NCI-H526 (cell line): Measurements from ENCODE around the gene SLC7A1.

Experiments used
- DNase-seq, 2 experiments: peaks; one replicate each; lab custom pipeline; 2025; lab: John Stamatoyannopoulos, UW

SLC7A1 gene

DNA sequence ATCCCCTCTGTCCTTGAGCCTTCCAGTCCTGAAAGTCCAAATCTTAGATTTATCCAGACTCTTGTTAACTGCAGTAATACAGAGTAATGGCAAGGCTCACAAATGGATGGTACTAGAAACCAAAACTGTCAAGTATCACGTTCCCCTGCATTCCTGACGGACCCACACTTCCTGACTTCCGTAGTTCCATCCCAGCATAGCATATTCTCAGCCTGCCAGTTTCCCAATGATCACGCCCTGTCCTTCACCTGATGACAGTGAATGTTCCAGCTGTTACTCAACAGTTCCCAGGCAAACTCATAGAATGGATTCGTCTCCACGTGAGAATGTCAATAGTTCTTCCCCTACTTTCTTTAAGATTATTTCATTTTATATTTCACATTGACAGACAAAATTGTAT, 33.6 kb downstream of the SLC7A1 start:
- no peak for DNase-seq

- no peak for DNase-seq
These were observed 38.7 kb downstream of the SLC7A1 start for GRCh38 chr13:29556742-29557141.

DNA sequence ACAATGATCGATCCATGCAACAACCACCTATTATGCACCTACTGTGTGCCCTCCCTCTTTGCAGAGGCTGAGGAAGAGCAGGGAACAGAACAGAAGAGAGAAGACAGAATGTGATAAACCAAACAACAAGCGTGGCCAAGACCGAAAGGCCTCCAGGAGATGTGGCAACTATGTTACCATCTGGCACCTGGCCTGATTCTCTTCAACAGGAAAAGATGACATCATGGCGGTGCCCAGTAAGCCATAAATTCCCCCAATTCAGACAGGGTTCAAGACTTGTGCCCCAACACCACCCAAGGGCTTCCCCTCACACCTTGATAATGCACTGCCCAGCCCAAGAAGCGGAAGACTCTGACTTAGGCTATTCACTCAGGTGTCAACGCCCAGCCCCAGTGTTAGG, 44.3 kb downstream of the SLC7A1 start:
- no peak for DNase-seq

- no peak for DNase-seq
These were observed 45.0 kb downstream of the SLC7A1 start for GRCh38 chr13:29550430-29550988.

DNA sequence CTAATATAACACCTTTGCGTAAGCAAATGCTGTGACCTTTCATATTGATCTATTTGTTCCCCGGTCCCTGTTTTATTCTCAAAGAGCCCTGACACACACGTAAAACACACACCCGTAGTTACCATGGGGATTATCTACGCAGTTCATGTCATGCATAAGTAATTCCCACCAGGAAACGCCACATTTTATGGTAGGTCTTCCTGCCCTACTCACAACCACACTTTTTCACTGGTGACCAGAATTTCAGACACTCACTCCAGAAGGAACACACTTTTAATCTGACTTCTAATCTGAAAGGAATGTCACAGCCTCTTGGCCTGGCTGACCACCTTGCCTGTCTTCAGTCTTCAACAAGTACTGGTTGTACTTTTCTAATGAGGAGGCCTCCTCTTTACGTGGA, 46.8 kb downstream of the SLC7A1 start:
- peak; percentile 78 to 85 for DNase-seq

DNA sequence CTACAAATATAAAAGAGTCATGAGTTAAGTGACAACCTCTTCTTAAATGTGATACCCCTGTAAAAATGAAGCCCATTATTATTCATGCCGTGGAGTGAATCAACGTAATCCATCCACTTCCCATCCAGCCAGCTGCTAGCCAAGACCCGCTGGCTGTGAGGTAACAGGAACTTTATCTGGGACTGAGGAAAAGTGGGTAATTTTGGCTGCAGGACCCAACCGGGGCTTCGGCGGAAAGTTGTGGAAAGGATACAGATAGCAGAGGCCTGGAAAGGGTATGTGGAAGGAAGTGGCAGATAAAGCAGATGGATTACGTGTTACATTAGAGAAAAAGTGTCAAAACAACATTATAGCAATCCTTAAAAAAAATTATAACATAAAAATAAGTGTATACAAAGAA, 48.3 kb downstream of the SLC7A1 start:
- no peak for DNase-seq

DNA sequence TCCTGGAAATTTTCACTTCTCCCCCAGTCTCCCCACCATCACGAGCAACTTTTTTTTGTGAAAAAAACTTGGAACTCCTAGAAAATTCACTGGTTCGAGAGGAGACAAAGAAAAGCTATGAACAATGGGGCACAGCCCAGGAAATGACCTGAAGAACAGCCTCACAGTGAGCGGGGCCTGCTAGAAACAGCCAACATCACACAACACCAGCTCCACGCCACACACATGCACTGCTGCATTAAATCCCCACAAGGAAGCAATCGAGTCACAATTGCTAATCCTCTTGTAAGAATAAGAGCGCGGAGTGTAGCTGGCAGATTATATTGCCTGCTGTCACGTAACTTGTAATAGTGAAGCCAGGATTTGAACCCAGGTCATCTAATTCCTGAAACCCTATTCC, 48.8 kb downstream of the SLC7A1 start:
- DNase-seq = no peak

GRCh38 chr13:29545988-29546387, 49.5 kb downstream of the SLC7A1 start:
- DNase-seq = no peak

- no peak for DNase-seq
These were observed 52.0 kb downstream of the SLC7A1 start for GRCh38 chr13:29543230-29544215.

GRCh38 chr13:29542381-29542780, 53.1 kb downstream of the SLC7A1 start:
- no peak for DNase-seq

- DNase-seq = no peak
These were observed 54.1 kb downstream of the SLC7A1 start for GRCh38 chr13:29541400-29541799.

GRCh38 chr13:29540799-29541198, 54.7 kb downstream of the SLC7A1 start:
- no peak for DNase-seq

GRCh38 chr13:29540334-29540733, 55.2 kb downstream of the SLC7A1 start:
- DNase-seq = no peak

GRCh38 chr13:29539856-29540255, 55.6 kb downstream of the SLC7A1 start:
- DNase-seq = no peak

DNA sequence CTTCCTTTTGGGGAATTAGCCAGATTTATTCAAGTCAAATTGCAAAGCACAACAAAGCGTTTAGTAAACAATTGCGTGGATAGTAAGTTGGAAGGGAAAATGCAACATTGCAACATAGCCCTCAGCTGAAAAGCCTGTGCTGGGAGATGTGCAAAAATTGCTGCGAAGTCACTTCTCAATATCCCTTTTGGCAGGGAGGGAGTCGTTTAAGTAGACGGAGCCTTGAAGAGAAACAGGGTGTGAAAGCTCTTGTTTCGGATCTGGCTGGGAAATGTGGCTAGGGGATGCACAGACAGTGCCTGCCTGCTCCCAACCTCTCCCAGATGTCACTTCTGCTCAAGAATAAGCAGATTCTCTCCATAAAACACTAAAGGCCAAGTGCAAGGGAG, 56.8 kb downstream of the SLC7A1 start:
- DNase-seq = no peak

DNA sequence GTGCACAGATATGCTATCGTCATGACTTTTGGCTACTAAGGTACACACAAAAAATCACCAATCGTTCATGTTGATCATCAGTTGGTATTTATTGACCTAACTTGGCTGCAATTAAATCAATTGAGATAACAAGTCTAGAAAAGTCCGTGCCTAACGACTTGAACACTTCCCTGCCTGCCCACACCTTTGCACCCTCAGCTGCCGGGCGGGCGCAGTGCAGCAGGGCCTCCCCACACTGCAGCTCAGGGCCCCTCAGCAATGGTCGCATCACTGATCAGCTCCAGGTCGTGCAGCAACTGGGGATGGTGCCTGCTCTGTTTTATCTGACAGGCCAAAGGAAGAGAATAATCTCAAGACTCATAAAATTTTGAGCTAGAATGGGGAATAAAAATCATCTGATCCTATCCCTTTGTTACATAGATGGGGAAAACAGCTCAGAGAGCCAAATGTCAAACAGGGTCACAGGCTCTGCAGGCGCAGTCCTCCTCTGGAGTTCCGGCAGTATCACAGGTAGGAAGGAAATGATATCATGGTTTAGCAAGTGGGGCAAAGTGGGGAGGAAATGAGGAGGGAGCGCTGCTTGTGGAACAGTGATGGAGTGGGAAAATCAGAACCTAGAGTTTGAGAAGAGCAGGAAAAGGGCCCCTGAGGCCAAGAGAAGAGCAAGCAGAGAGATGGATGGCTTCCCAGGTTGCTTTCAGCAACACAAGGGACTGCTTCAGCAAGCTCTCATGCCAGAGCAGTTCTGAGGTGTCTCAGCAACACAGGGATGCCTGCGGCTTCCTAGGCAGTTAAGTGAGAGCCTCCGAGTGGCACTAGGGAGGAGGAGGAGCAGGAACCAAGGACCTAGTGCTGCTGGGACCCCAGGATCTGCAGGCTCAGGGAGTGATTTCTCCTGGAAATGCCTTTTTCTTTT, 57.5 kb downstream of the SLC7A1 start:
- no peak for DNase-seq

- no peak for DNase-seq
These were observed 58.6 kb downstream of the SLC7A1 start for GRCh38 chr13:29536853-29537252.

- no peak for DNase-seq
These were observed 59.5 kb downstream of the SLC7A1 start for GRCh38 chr13:29535663-29536655.

- no peak for DNase-seq
These were observed 61.4 kb downstream of the SLC7A1 start for GRCh38 chr13:29534083-29534482.

- no peak for DNase-seq
These were observed 62.7 kb downstream of the SLC7A1 start for GRCh38 chr13:29532821-29533220.

DNA sequence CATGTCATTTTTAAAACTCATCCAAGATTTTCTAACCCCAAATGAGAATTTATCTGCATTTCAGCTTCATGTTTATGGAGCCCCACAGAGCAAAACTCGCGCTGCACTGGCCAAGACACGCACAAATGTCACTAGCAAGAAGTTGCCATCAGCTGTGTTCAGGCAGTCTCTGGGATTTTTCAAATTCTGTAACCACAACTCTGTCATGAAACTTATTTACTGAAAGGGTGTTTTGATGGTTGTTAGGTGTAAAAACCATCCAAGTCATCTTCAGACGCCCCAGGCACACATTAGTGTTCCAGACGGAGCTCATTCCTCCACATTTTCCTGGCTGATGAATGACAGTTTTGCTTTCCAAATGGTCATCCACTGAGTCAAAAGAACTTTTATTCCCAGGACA, 63.4 kb downstream of the SLC7A1 start:
- DNase-seq = no peak
